Measurements from ENCODE around the gene CNTNAP1.

- no peak for TF ChIP-seq CTCF (IDR thresholded peaks at IDR 0.05)
- no peak for TF ChIP-seq EZH2phosphoT487 (IDR thresholded peaks at IDR 0.05)
- TF ChIP-seq EZH2 (IDR thresholded peaks at IDR 0.05): no peak
Measured at GRCh38 chr17:42704837-42705494, 22.6 kb downstream of the CNTNAP1 start.
